HG02763 (cell line): ENCODE data around the gene TRPM5.

Experiments used
- ATAC-seq: cut with Tn5 transposase; IDR thresholded peaks from one replicate; pipeline ENCODE4 v1.9.1; 2021; ENCODE audit warnings: mild to moderate bottlenecking, moderate library complexity; ENCODE audit not compliant: unreplicated experiment

The TRPM5 gene

GRCh38 chr11:2470495-2470894 is 26.2 kb upstream of the TRPM5 start:
- ATAC-seq = no peak

GRCh38 chr11:2468363-2469235 is 24.3 kb upstream of the TRPM5 start:
- no peak for ATAC-seq

- ATAC-seq = no peak
Observed at GRCh38 chr11:2467695-2468055, 23.4 kb upstream of the TRPM5 start.

- ATAC-seq = no peak
Observed at GRCh38 chr11:2466869-2467694, 22.8 kb upstream of the TRPM5 start.

GRCh38 chr11:2466069-2466801 is 21.9 kb upstream of the TRPM5 start:
- ATAC-seq = no peak

- no peak for ATAC-seq
Observed at GRCh38 chr11:2465202-2466068, 21.1 kb upstream of the TRPM5 start.

GRCh38 chr11:2464451-2465165 is 20.3 kb upstream of the TRPM5 start:
- ATAC-seq = no peak

- no peak for ATAC-seq
Observed at GRCh38 chr11:2463766-2464277, 19.5 kb upstream of the TRPM5 start.

- ATAC-seq = no peak
Observed at GRCh38 chr11:2462986-2463765, 18.9 kb upstream of the TRPM5 start.

- no peak for ATAC-seq
Observed at GRCh38 chr11:2462543-2462985, 18.2 kb upstream of the TRPM5 start.

GRCh38 chr11:2461956-2462542 is 17.7 kb upstream of the TRPM5 start:
- ATAC-seq = no peak

GRCh38 chr11:2461253-2461955 is 17.1 kb upstream of the TRPM5 start:
- no peak for ATAC-seq

GRCh38 chr11:2460540-2461252 is 16.4 kb upstream of the TRPM5 start:
- ATAC-seq = no peak

GRCh38 chr11:2459796-2460531 is 15.7 kb upstream of the TRPM5 start:
- ATAC-seq = no peak

- no peak for ATAC-seq
Observed at GRCh38 chr11:2459016-2459725, 14.9 kb upstream of the TRPM5 start.

- ATAC-seq = no peak
Observed at GRCh38 chr11:2458321-2458720, 14.0 kb upstream of the TRPM5 start.
